Stimulated activated effector memory CD8-positive, alpha-beta T cell treated with anti-CD3 and anti-CD28 coated beads, Interleukin-12 subunit alpha, Interleukin-12 subunit beta, amount 100 ng/mL, for 72 hours (primary cell): ENCODE results near the gene MVB12B.
"Not testable (repeated sequence)": the region's sequence is repeated elsewhere in the genome, so short reads cannot be mapped to it uniquely, and the experiment has no call there.

ENCODE experiments used
- ATAC-seq: fragments of 150-1000 bp; cut with Tn5 transposase; 2 replicates; pipeline ENCODE4 v1.10.0; 2021
- DNase-seq, 2 donors: peaks; one replicate each; pipeline ENCODE4 v3.0.0; 2021 to 2022; ENCODE audit warnings: low spot score in 2 of 2
- H3K27ac Mint-ChIP-seq: one replicate; pipeline ENCODE4 v1.8.0; 2022; ENCODE audit warnings: mild to moderate bottlenecking, mixed read lengths
- H3K36me3 Mint-ChIP-seq: one replicate; pipeline ENCODE4 v1.8.0; 2022; ENCODE audit warnings: mild to moderate bottlenecking, mixed read lengths
- H3K4me1 Mint-ChIP-seq: one replicate; pipeline ENCODE4 v1.8.0; 2022; ENCODE audit warnings: mixed read lengths
- H3K4me3 Mint-ChIP-seq: one replicate; pipeline ENCODE4 v1.8.0; 2022; ENCODE audit warnings: mild to moderate bottlenecking, mixed read lengths
- H3K9me3 Mint-ChIP-seq: one replicate; pipeline ENCODE4 v1.8.0; 2022; ENCODE audit warnings: mixed read lengths

The MVB12B gene

DNA sequence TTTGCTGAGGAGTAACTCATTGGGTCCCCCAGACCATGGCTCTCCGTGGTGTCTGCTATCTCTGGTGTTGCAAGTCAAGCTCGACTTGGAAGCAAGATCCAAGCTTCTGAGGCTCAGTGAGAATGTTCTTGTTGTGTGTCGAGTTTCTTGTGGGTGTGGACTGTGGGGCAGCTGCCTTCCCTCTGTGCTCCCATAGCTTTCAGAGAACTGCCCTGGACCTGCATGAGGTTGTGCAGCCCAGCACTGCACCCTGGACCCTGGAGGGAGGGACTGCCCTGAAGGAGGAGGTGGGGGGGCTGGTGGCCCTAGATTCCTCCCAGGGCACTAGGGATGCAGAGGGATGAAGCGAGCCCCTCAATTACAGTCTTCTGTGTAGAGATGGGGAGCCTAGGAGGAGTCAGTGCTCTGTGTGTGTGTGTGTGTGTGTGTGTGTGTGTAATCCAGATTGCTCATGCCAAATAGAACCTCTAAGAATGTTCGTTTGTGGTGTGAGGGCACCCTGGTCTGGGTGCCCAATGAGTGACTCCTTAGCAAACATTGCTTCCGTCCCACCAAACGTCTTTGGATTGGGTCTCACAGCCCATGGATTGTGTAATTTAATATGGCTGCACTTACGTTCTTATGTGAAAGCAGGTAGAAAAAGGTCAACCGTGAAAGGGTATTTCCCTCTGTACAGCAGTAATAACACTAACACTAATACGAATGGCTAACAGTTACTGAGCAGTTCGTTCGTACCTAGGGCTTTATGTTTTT, 143.8 kb downstream of the MVB12B start:
- Mint-ChIP-seq H3K36me3 (peaks cover 19% of the 10 kb centered on the region), H3K4me1 (peaks cover 76% of the 10 kb centered on the region), H3K4me3 (peak overlapping the region; percentile 59), H3K27ac (peak overlapping the region; percentile 78), H3K9me3 (no peaks in the 10 kb centered on the region)
- ATAC-seq (peak; percentile 67), DNase-seq (no peak)

- peaks cover 19% of the 10 kb centered on the region for H3K36me3 Mint-ChIP-seq
- peaks cover 82% of the 10 kb centered on the region for H3K4me1 Mint-ChIP-seq
- peak overlapping the region; percentile 59 for H3K4me3 Mint-ChIP-seq
- H3K9me3 Mint-ChIP-seq = no peaks in the 10 kb centered on the region
- peak; percentile 94 for ATAC-seq
- H3K27ac Mint-ChIP-seq = peak overlapping the region; percentile 78
- DNase-seq = peak; percentile 56 to 89
These were observed 144.5 kb downstream of the MVB12B start for GRCh38 chr9:126471084-126471624.

DNA sequence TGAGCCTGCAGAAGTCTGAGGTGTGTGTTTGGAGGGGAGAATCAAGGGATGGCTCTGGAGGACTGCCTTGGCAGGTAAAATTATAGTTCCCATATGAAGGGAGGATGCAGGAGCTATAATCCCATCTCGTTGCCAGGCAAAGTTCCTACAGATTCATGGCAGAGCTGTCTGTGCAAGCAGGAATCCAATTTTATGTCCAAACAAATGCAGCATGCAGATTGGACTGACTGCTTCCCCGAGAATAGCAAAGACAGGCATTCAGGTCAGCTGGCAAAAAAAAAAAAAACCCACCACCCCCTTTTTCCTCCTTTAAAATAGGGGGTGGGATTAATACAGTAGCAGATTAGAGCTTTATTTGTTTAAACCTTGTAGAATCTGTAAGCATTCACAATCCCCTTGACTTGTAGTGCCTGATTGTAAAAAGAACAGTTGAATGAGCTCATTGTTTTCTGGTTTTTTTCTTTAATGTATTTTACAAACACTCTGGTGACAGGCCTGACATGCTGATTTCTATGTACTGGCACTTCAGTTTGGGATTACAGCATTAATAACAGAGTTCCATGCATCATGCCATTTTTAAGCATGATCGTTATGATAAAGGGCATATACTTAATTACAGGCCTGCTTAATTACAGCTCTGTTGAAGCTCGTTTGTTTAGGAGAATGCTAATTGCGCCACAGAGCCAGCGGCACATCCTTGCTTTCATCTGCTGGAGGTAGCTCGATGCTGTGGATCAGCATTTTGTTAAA, 145.7 kb downstream of the MVB12B start:
- Mint-ChIP-seq H3K4me1 (peaks cover 84% of the 10 kb centered on the region), H3K4me3 (peak overlapping the region; percentile 59), H3K36me3 (peaks cover 19% of the 10 kb centered on the region), H3K9me3 (no peaks in the 10 kb centered on the region), H3K27ac (no peak overlapping the region)
- DNase-seq (no peak), ATAC-seq (no peak)

DNA sequence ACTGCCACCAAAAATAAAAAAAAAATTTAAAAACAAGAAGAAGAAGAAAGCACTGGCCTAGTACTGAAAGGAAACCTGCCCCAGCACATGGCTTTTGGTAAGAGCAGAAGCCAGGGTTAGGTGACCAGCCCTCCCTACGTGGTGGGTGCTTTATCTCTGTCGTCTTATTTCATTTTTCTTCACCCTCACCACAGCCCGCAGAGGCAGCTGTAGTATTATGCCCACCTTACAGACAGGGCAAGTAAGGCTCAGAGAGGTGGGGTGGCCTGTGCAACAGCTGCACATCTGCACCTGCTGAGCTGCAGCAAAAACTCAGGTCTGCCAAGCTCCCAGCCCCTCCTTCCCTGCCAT, 146.3 kb downstream of the MVB12B start:
- H3K27ac Mint-ChIP-seq = no peak overlapping the region
- H3K4me3 Mint-ChIP-seq = no peak overlapping the region
- no peaks in the 10 kb centered on the region for H3K9me3 Mint-ChIP-seq
- H3K36me3 Mint-ChIP-seq = peaks cover 19% of the 10 kb centered on the region
- ATAC-seq (no peak), DNase-seq (no peak)
- peaks cover 81% of the 10 kb centered on the region for H3K4me1 Mint-ChIP-seq

- no peak overlapping the region for H3K27ac Mint-ChIP-seq
These were observed 147.7 kb downstream of the MVB12B start for GRCh38 chr9:126474206-126474765.

GRCh38 chr9:126474786-126475485, 148.3 kb downstream of the MVB12B start:
- H3K27ac Mint-ChIP-seq = no peak overlapping the region
- H3K4me3 Mint-ChIP-seq = no peak overlapping the region
- peaks cover 78% of the 10 kb centered on the region for H3K4me1 Mint-ChIP-seq
- DNase-seq (no peak), ATAC-seq (no peak)
- peaks cover 13% of the 10 kb centered on the region for H3K36me3 Mint-ChIP-seq
- H3K9me3 Mint-ChIP-seq = no peaks in the 10 kb centered on the region

More at GRCh38 chr9:126474206-126474765, 147.7 kb downstream of the MVB12B start:
- DNase-seq = no peak
- Mint-ChIP-seq H3K4me1 (peaks cover 79% of the 10 kb centered on the region), H3K9me3 (no peaks in the 10 kb centered on the region), H3K4me3 (no peak overlapping the region), H3K36me3 (peaks cover 13% of the 10 kb centered on the region)
- ATAC-seq = no peak

DNA sequence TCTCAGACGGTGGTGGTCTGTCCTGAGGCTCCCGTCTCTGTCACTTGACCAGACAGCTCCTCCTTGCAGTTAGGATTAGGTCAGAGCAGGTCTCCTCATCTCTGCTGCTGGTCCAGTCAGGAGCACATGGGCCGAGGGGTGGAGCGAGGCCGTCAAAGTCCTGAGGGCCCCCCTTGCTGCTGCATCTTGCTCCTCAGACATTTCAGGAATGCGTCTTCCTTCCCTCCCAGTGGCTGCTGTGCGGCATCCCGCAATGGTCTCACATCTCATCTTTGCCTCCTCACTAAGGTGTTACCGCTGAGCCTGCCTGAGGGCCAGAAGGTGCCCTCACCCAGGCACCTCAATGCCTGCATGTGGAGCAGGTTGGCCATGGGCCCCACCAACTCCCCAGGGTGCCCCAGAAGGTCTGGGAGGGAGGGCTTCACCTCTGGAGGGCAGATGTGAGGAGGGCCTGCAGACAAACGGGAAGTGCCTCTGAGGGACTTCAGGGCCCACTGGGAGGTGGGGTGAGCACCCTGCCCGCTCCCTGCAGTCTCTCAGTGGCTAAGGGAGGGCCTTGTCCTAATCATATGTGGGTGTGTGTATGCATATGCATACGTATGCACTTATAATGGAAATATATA, 149.4 kb downstream of the MVB12B start:
- ATAC-seq (no peak), DNase-seq (no peak)
- H3K27ac Mint-ChIP-seq = no peak overlapping the region
- H3K4me1 Mint-ChIP-seq = peaks cover 70% of the 10 kb centered on the region
- peaks cover 10% of the 10 kb centered on the region for H3K36me3 Mint-ChIP-seq
- no peak overlapping the region for H3K4me3 Mint-ChIP-seq
- H3K9me3 Mint-ChIP-seq = no peaks in the 10 kb centered on the region

DNA sequence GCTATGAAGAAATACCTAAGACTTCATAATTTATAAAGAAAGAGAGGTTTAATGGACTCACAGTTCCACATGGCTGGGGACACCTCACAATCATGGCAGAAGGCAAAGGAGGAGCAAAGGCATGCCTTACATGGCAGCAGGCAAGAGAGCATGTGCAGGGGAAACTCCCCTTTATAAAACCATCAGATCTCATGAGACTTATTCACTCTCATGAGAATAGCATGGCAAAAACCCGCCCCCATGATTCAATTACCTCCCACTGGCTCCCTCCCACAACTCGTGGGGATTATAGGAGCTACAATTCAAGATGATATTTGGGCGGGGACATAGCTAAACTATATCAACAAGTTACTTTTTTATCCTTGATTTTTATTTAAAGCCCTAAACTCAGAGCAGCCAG, 150.8 kb downstream of the MVB12B start:
- peaks cover 62% of the 10 kb centered on the region for H3K4me1 Mint-ChIP-seq
- not testable (repeated sequence) for H3K9me3 Mint-ChIP-seq, H3K4me3 Mint-ChIP-seq, H3K36me3 Mint-ChIP-seq, DNase-seq, H3K27ac Mint-ChIP-seq, ATAC-seq

DNA sequence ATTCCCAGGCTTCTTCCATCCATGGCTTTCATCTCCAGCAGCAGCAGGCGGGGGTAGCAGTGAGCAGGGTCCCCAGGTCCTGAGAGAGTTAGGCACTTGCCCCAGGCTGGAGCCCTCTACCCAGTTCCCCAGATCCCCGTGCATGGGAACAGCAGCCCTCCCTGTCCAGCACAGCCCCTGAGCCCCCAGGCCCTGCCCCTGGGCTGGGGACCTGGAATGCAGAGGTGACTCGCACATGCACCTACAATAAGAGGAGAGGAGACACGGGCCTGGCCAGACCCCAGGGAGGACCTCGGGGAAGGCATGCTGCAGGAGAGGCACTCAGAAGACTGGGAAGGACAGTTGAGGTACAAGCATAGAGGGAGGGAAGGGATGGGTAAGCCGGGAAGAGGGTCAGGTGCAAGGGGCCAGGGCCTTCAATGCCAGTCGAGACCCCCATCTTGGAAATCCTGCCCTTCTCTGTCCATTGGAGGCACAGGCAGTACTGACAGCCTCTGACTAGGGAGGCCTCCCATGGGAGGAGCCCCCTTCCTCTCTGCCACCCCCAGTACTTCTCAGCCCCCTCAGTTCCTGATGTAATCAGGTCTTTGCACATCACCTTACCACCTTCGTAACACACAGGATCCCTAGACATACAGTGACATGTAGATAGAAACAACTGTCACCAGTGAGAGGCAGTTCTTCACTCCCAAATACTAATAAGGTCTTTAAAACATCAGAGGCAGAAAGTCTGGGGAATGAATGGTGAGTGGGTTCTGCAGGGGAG, 151.8 kb downstream of the MVB12B start:
- H3K4me3 Mint-ChIP-seq = no peak overlapping the region
- ATAC-seq (no peak), DNase-seq (no peak)
- H3K9me3 Mint-ChIP-seq = no peaks in the 10 kb centered on the region
- peaks cover 56% of the 10 kb centered on the region for H3K4me1 Mint-ChIP-seq
- H3K36me3 Mint-ChIP-seq = no peaks in the 10 kb centered on the region
- H3K27ac Mint-ChIP-seq = no peak overlapping the region

DNA sequence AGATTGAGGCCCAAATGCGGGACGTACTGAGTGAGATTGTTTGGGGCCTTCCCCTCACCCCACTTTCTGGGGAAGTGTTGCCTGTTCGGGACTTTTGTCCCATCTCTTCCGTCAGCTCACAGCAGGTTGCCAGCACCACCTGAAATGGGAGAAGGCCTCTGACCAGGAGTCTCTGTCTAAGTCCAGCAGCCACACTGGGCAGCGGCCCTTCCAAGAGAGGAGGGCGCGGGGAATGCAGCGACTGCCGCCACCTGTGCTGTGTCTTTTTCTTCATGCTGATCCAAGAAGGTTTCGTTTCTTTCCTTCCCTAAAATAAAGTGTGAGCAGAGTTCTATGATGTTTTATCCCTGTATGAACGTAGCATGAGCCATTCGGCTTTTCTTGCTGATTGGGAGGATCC, 152.9 kb downstream of the MVB12B start:
- ATAC-seq = no peak
- Mint-ChIP-seq H3K9me3 (no peaks in the 10 kb centered on the region), H3K27ac (no peak overlapping the region), H3K4me1 (peaks cover 52% of the 10 kb centered on the region), H3K4me3 (no peak overlapping the region), H3K36me3 (no peaks in the 10 kb centered on the region)
- no peak for DNase-seq

DNA sequence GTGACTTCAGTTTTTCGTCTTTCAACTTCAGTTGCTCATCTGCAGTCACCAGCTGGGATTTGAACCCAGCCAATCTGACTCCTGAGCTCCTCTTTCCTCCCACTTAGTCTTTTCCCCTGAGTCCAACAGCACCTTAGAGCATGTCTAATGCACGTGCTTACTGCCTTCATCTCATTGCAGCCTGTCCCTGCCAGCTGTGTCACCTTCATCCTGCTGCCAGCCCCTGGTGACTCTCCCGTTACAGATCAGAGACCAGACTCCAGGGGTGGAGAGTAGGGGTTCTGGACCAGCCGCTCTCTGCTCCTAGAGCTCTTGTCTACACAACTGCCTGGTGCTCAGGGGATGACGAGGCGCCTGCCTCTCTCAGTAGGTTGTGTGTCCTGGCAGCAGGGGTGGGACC, 154.2 kb downstream of the MVB12B start:
- DNase-seq (no peak), ATAC-seq (no peak)
- Mint-ChIP-seq H3K4me3 (no peak overlapping the region), H3K9me3 (no peaks in the 10 kb centered on the region), H3K36me3 (no peaks in the 10 kb centered on the region), H3K27ac (no peak overlapping the region), H3K4me1 (peaks cover 42% of the 10 kb centered on the region)

DNA sequence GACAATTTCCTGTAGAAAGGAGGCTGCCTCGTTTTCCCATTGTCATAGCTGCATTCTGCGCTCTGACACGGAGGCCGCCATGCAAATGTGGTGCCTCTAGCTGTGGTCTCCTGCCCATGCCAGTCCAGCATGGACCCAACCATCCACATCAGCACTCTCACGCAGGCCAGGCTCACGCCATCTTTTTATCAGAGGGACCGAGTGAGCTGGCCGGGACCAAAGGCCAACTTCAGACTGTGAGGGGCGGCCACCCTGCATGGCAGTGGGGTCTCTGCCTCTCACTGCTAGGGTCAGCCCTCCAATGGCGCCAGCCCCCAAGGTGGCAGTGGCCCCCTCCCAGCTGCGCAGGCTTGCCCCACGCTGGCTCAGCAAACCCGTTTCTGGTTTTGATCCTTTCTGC, 155.2 kb downstream of the MVB12B start:
- no peak for ATAC-seq
- no peaks in the 10 kb centered on the region for H3K36me3 Mint-ChIP-seq
- no peak overlapping the region for H3K4me3 Mint-ChIP-seq
- no peaks in the 10 kb centered on the region for H3K9me3 Mint-ChIP-seq
- peaks cover 37% of the 10 kb centered on the region for H3K4me1 Mint-ChIP-seq
- H3K27ac Mint-ChIP-seq = no peak overlapping the region
- no peak for DNase-seq

- no peak for ATAC-seq
- no peak overlapping the region for H3K27ac Mint-ChIP-seq
- H3K36me3 Mint-ChIP-seq = no peaks in the 10 kb centered on the region
- H3K4me3 Mint-ChIP-seq = no peak overlapping the region
- peaks cover 37% of the 10 kb centered on the region for H3K4me1 Mint-ChIP-seq
- DNase-seq = no peak
- no peaks in the 10 kb centered on the region for H3K9me3 Mint-ChIP-seq
These were observed 155.9 kb downstream of the MVB12B start for GRCh38 chr9:126482361-126483044.
